Psoas muscle (tissue), 8 donors: ENCODE measurements around the gene AP1G1. TPM values are rescaled to one million over a fixed set of nuclear protein-coding genes. Genes with fewer than 3 reads are reported as not detected.

Experiments used
- ATAC-seq, 4 donors: fragments of 200-7000 bp; cut with Tn5 transposase; one replicate each; pipeline ENCODE4 v1.9.1; 2020; ENCODE audit warnings: moderate library complexity in 3 of 4, mild to moderate bottlenecking in 2 of 4
- DNase-seq, 2 donors: peaks; one replicate each; pipeline ENCODE4 v3.0.0-alpha.2; 2020
- H3K27ac ChIP-seq: fragments of 200-600 bp; one replicate; pipeline ENCODE4 v1.8.0; 2022
- H3K27me3 ChIP-seq, 3 donors: fragments of 200-600 bp in 1 of 3; one replicate each; pipeline versions ENCODE4 v1.6.1 to v1.8.0; 2013 to 2022; ENCODE audit warnings: low read length in 2 of 3, mild to moderate bottlenecking in 2 of 3, moderate library complexity in 1 of 3; ENCODE audit not compliant: insufficient read depth in 3 of 3
- H3K36me3 ChIP-seq, 2 donors: fragments of 200-600 bp in 1 of 2; one replicate each; pipeline versions ENCODE4 v1.6.1 to v1.8.0; 2013 to 2022; ENCODE audit warnings: low read depth in 1 of 2, mild to moderate bottlenecking in 1 of 2, moderate library complexity in 1 of 2; ENCODE audit not compliant: insufficient read depth in 1 of 2
- H3K4me1 ChIP-seq: fragments of 200-600 bp; one replicate; pipeline ENCODE4 v1.8.0; 2022
- H3K4me3 ChIP-seq: fragments of 200-600 bp; one replicate; pipeline ENCODE4 v1.8.0; 2022; ENCODE audit warnings: mild to moderate bottlenecking
- H3K9me3 ChIP-seq: fragments of 200-600 bp; one replicate; pipeline ENCODE4 v1.8.0; 2022
- CTCF ChIP-seq: fragments of 200-600 bp; IDR thresholded peaks from one replicate; pipeline ENCODE4 v1.8.0; 2022; ENCODE audit warnings: antibody characterized with exemption
- WGBS, 3 donors: extraction: QIAGEN DNeasy Blood & Tissue Kit; methylation state at CpG; one replicate each; pipeline versions ENCODE4 v1.1.6 to v1.1.7; 2013; 5-methylcytosine and 5-hydroxymethylcytosine counted together
- intact Hi-C, 2 donors: fragments of 100-400 bp; cut with DNase I; formaldehyde crosslinking; loops; one replicate each; pipeline versions ENCODE4 v1.11.0 to v1.14.2; 2022
- polyA plus RNA-seq, 3 donors: library from polyadenylated mRNA; stranded (reverse); fragments of 200-250 nt; gene quantifications; one replicate each; pipeline ENCODE4 v1.2.3, GENCODE V29; 2013
- total RNA-seq, 4 donors: library from RNA; stranded (reverse); fragmentation: NEBNext Ultra II Directional in 2 of 4; extraction: Animal tissue kit (Norgen Biotek cat#: 25700) in 2 of 4; gene quantifications; one replicate each; pipeline versions ENCODE4 v1.2.1 to v1.2.4, GENCODE V29; 2021 to 2023
- donor health status: healthy with polysubstance abuse.
- donor health status: DM: no; HTN: no; CAD: no; lungs with moderate emphysema.
- donor health status: Bipolar disorder and iron deficiency.
- donor health status: healthy.
- donor health status: DM: yes; HTN: yes; CAD: no.
- donor health status: DM: no; HTN: no; CAD: no.
- donor health status: DM: no; HTN: no; CAD: no.
- donor health status: DM: yes; HTN: yes; CAD: no.

Gene AP1G1
- total and polyA plus RNA-seq, 7 donors, result 19.7 to 69.8 (median 60.6) TPM

- peak; percentile 26 to 42 (median 36) for ATAC-seq
Observed at GRCh38 chr16:71722801-71723536, 85.7 kb downstream of the AP1G1 start.

GRCh38 chr16:71721066-71721740 is 87.4 kb downstream of the AP1G1 start:
- ATAC-seq (no peak), DNase-seq (no peak)
- Histone ChIP-seq H3K9me3 (no peaks in the 10 kb centered on the region), H3K27ac (no peak overlapping the region), H3K36me3 (no peaks in the 10 kb centered on the region), H3K27me3 (no peaks in the 10 kb centered on the region), H3K4me3 (no peak overlapping the region), H3K4me1 (peaks cover 6% of the 10 kb centered on the region)
- WGBS, 3 donors, result 75 to 79% (median 79%) methylated on average over 8 of the region's 8 CpGs
- TF ChIP-seq CTCF, result no peak
- intact Hi-C loops, result no loop called here

More at GRCh38 chr16:71722801-71723536, 85.7 kb downstream of the AP1G1 start:
- TF ChIP-seq CTCF, result no peak
- Histone ChIP-seq H3K9me3 (no peaks in the 10 kb centered on the region), H3K4me3 (peak overlapping the region; percentile 84), H3K4me1 (peaks cover 15% of the 10 kb centered on the region), H3K27me3 (no peaks in the 10 kb centered on the region), H3K36me3 (no peaks in the 10 kb centered on the region), H3K27ac (peak overlapping the region; percentile 85)
- intact Hi-C loops, result no loop called here
- DNase-seq, result peak; percentile 67 to 75
- WGBS, 3 donors, result 0 to 1% (median 0%) methylated on average over 49 to 58 of the region's 59 CpGs

GRCh38 chr16:71712501-71712900 is 96.1 kb downstream of the AP1G1 start:
- Histone ChIP-seq H3K4me1 (peaks cover 14% of the 10 kb centered on the region), H3K4me3 (no peak overlapping the region), H3K27me3 (no peaks in the 10 kb centered on the region), H3K9me3 (no peaks in the 10 kb centered on the region), H3K36me3 (peaks cover 0 to 17% of the 10 kb centered on the region in 2 donors), H3K27ac (no peak overlapping the region)
- DNase-seq (no peak), ATAC-seq (no peak)
- intact Hi-C loops, result no loop called here
- WGBS, 3 donors, result 60 to 72% (median 65%) methylated on average over 1 of the region's 1 CpG
- TF ChIP-seq CTCF, result no peak

GRCh38 chr16:71711789-71712188 is 96.8 kb downstream of the AP1G1 start:
- no peak overlapping the region for H3K4me3 ChIP-seq
- H3K27ac ChIP-seq, result no peak overlapping the region
- WGBS, 3 donors, result 74 to 77% (median 75%) methylated on average over 3 of the region's 3 CpGs
- ATAC-seq, result no peak
- peaks cover 0 to 17% of the 10 kb centered on the region in 2 donors for H3K36me3 ChIP-seq
- intact Hi-C loops, result no loop called here
- no peaks in the 10 kb centered on the region for H3K27me3 ChIP-seq
- peaks cover 17% of the 10 kb centered on the region for H3K4me1 ChIP-seq
- no peaks in the 10 kb centered on the region for H3K9me3 ChIP-seq
- DNase-seq, result no peak
- no peak for TF ChIP-seq CTCF
